Left lung (tissue), 10 donors: ENCODE measurements around the gene SCIN. TPM values are rescaled to one million over a fixed set of nuclear protein-coding genes. Genes with fewer than 3 reads are reported as not detected.

ENCODE experiments used
- ATAC-seq: fragments of 200-7000 bp; cut with Tn5 transposase; one replicate; pipeline ENCODE4 v1.9.1; 2020; ENCODE audit warnings: moderate library complexity
- DNase-seq, 4 donors: peaks; one replicate each; pipeline ENCODE4 v3.0.0-alpha.2; 2013 to 2020
- H3K27ac ChIP-seq, 2 donors: fragments of 200-600 bp; sonication (generic) in 1 of 2; one replicate each; pipeline versions ENCODE4 v1.5.0 to v1.8.0; 2020 to 2021
- H3K27me3 ChIP-seq, 2 donors: fragments of 200-600 bp; sonication (generic) in 1 of 2; one replicate each; pipeline versions ENCODE4 v1.5.0 to v1.8.0; 2020 to 2021
- H3K36me3 ChIP-seq, 2 donors: fragments of 200-600 bp; sonication (generic) in 1 of 2; one replicate each; pipeline versions ENCODE4 v1.5.0 to v1.8.0; 2020 to 2021
- H3K4me1 ChIP-seq, 2 donors: fragments of 200-600 bp; one replicate each; pipeline ENCODE4 v1.8.0; 2021
- H3K4me3 ChIP-seq, 2 donors: fragments of 200-600 bp; sonication (generic) in 1 of 2; one replicate each; pipeline versions ENCODE4 v1.5.0 to v1.8.0; 2020 to 2021; ENCODE audit warnings: mild to moderate bottlenecking in 1 of 2
- H3K9me3 ChIP-seq, 2 donors: fragments of 200-600 bp; sonication (generic) in 1 of 2; one replicate each; pipeline versions ENCODE4 v1.5.0 to v1.8.0; 2020 to 2021
- CTCF ChIP-seq, 2 donors: fragments of 200-600 bp; sonication (generic) in 1 of 2; IDR thresholded peaks; one replicate each; pipeline versions ENCODE4 v1.5.0 to v1.8.0; 2021; ENCODE audit warnings: antibody characterized with exemption in 2 of 2
- intact Hi-C, 2 donors: fragments of 100-400 bp; cut with DNase I; formaldehyde crosslinking; loops; one replicate each; pipeline versions ENCODE4 v1.11.2 to v1.14.2; 2022
- polyA plus RNA-seq, 6 donors: library from polyadenylated mRNA; unstranded; fragments of 120-200 nt; gene quantifications; one replicate each; pipeline ENCODE4 v1.2.1, GENCODE V29; 2013; ENCODE audit not compliant: insufficient read length in 6 of 6
- total RNA-seq, 2 donors: library from RNA; stranded (reverse); fragmentation: NEBNext Ultra II Directional; extraction: Animal tissue kit (Norgen Biotek cat#: 25700); gene quantifications; one replicate each; pipeline ENCODE4 v1.2.1, GENCODE V29; 2021
- donor health status: DM: no; HTN: yes; CAD: no.
- donor health status: DM: no; HTN: no; CAD: no.

Gene SCIN
- total and polyA plus RNA-seq, 8 donors: 3.4 to 13.5 (median 8.0) TPM

- no peaks in the 10 kb centered on the region for H3K36me3 ChIP-seq
- intact Hi-C loops: no loop called here
- ATAC-seq (no peak), DNase-seq (no peak)
- no peaks in the 10 kb centered on the region for H3K4me1 ChIP-seq
- H3K27me3 ChIP-seq: no peaks in the 10 kb centered on the region
- no peak overlapping the region for H3K27ac ChIP-seq
- no peak for TF ChIP-seq CTCF (IDR thresholded peaks at IDR 0.05)
- H3K9me3 ChIP-seq: no peaks in the 10 kb centered on the region
- no peak overlapping the region for H3K4me3 ChIP-seq
These were observed 21.4 kb upstream of the SCIN start for GRCh38 chr7:12549106-12549505.

GRCh38 chr7:12550956-12551355, 19.6 kb upstream of the SCIN start:
- Histone ChIP-seq H3K27me3 (no peaks in the 10 kb centered on the region), H3K36me3 (no peaks in the 10 kb centered on the region), H3K27ac (no peak overlapping the region), H3K4me3 (no peak overlapping the region), H3K9me3 (no peaks in the 10 kb centered on the region), H3K4me1 (no peaks in the 10 kb centered on the region)
- TF ChIP-seq CTCF (IDR thresholded peaks at IDR 0.05): no peak
- intact Hi-C loops: no loop called here
- ATAC-seq: no peak
- DNase-seq: no peak

GRCh38 chr7:12552876-12553275, 17.6 kb upstream of the SCIN start:
- H3K27me3 ChIP-seq: no peaks in the 10 kb centered on the region
- no peak overlapping the region for H3K27ac ChIP-seq
- no peak overlapping the region for H3K4me3 ChIP-seq
- intact Hi-C loops: no loop called here
- peaks cover 0 to 4% of the 10 kb centered on the region in 2 donors for H3K9me3 ChIP-seq
- TF ChIP-seq CTCF (IDR thresholded peaks at IDR 0.05): no peak
- ATAC-seq: no peak
- no peaks in the 10 kb centered on the region for H3K4me1 ChIP-seq
- DNase-seq: no peak
- no peaks in the 10 kb centered on the region for H3K36me3 ChIP-seq

- peaks cover 0 to 4% of the 10 kb centered on the region in 2 donors for H3K9me3 ChIP-seq
- H3K27ac ChIP-seq: no peak overlapping the region
- H3K4me3 ChIP-seq: no peak overlapping the region
- no peaks in the 10 kb centered on the region for H3K36me3 ChIP-seq
- H3K4me1 ChIP-seq: no peaks in the 10 kb centered on the region
- ATAC-seq (no peak), DNase-seq (no peak)
- TF ChIP-seq CTCF (IDR thresholded peaks at IDR 0.05): no peak
- no peaks in the 10 kb centered on the region for H3K27me3 ChIP-seq
- intact Hi-C loops: no loop called here
These were observed 17.1 kb upstream of the SCIN start for GRCh38 chr7:12553416-12553815.

GRCh38 chr7:12554351-12554750, 16.2 kb upstream of the SCIN start:
- Histone ChIP-seq H3K27me3 (no peaks in the 10 kb centered on the region), H3K4me3 (no peak overlapping the region), H3K4me1 (no peaks in the 10 kb centered on the region), H3K9me3 (peaks cover 0 to 4% of the 10 kb centered on the region in 2 donors), H3K27ac (no peak overlapping the region), H3K36me3 (no peaks in the 10 kb centered on the region)
- intact Hi-C loops: no loop called here
- ATAC-seq (no peak), DNase-seq (no peak)
- no peak for TF ChIP-seq CTCF (IDR thresholded peaks at IDR 0.05)
